Measurements from ENCODE around the gene DMRTC1.
"Not testable (repeated sequence)": the region's sequence is repeated elsewhere in the genome, so short reads cannot be mapped to it uniquely, and the experiment has no call there.

- TF ChIP-seq, protein P1, sequence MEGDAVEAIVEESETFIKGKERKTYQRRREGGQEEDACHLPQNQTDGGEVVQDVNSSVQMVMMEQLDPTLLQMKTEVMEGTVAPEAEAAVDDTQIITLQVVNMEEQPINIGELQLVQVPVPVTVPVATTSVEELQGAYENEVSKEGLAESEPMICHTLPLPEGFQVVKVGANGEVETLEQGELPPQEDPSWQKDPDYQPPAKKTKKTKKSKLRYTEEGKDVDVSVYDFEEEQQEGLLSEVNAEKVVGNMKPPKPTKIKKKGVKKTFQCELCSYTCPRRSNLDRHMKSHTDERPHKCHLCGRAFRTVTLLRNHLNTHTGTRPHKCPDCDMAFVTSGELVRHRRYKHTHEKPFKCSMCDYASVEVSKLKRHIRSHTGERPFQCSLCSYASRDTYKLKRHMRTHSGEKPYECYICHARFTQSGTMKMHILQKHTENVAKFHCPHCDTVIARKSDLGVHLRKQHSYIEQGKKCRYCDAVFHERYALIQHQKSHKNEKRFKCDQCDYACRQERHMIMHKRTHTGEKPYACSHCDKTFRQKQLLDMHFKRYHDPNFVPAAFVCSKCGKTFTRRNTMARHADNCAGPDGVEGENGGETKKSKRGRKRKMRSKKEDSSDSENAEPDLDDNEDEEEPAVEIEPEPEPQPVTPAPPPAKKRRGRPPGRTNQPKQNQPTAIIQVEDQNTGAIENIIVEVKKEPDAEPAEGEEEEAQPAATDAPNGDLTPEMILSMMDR (conservative IDR thresholded peaks at IDR 0.05; ENCODE audit: low read depth, low read length): not testable (repeated sequence)
- not testable (repeated sequence) for TF ChIP-seq EZH2 (IDR thresholded peaks at IDR 0.05; ENCODE audit: borderline replicate concordance, low read depth, low read length, poor library complexity, severe bottlenecking)
Measured at GRCh38 chrX:72943035-72943818, 410 bp downstream of the DMRTC1 start.

All from A673 (cell line).